ENCODE results near the gene RHO.
"Not testable (repeated sequence)": the region's sequence is repeated elsewhere in the genome, so short reads cannot be mapped to it uniquely, and the experiment has no call there.

GRCh38 chr3:129499604-129500333 lies 28.7 kb upstream of the RHO start:
- TF ChIP-seq POLR2AphosphoS5, CTCF, EP300 (IDR thresholded peaks at IDR 0.05): not testable (repeated sequence)

Measured in gastroesophageal sphincter (tissue), 3 donors.